HUES6 (cell line): ENCODE data around the gene C2CD2.
A peak's percentile ranks its signal among the peaks of the same experiment; 100 is the strongest.
"Not testable (repeated sequence)": the region's sequence is repeated elsewhere in the genome, so short reads cannot be mapped to it uniquely, and the experiment has no call there.

ENCODE experiments used
- H3K27ac ChIP-seq: 2 replicates; pipeline ENCODE4 v1.7.0; 2013; ENCODE audit warnings: low read depth, mild to moderate bottlenecking, low read length, inconsistent platforms
- H3K27me3 ChIP-seq: 2 replicates; pipeline ENCODE4 v1.6.1; 2013; ENCODE audit warnings: low read length; ENCODE audit not compliant: control insufficient read depth, insufficient read depth
- H3K36me3 ChIP-seq: 2 replicates; pipeline ENCODE4 v1.6.1; 2013; ENCODE audit warnings: low read length; ENCODE audit not compliant: control insufficient read depth, insufficient read depth
- H3K4me1 ChIP-seq: 2 replicates; pipeline ENCODE4 v1.6.1; 2013; ENCODE audit warnings: low read length; ENCODE audit not compliant: control insufficient read depth, insufficient read depth
- H3K4me3 ChIP-seq: 2 replicates; pipeline ENCODE4 v1.5.1; 2013; ENCODE audit warnings: low read depth, low read length
- H3K9ac ChIP-seq: one replicate; pipeline ENCODE4 v1.6.1; 2013; ENCODE audit warnings: mild to moderate bottlenecking, low read length
- H3K9me3 ChIP-seq: 2 replicates; pipeline ENCODE4 v1.6.1; 2013; ENCODE audit warnings: low read depth, low read length; ENCODE audit not compliant: control insufficient read depth, insufficient read depth

Gene C2CD2

GRCh38 chr21:41953831-41954653 lies at the start of gene C2CD2:
TSS of gene C2CD2 (minus strand) at chr21:41954018. CDS start at chr21:41953648, 370 bp downstream.
- Histone ChIP-seq H3K4me3 (peak within 1 kb of the TSS; percentile 64), H3K27me3 (peaks cover 27% of the 10 kb centered on the region), H3K36me3 (no peaks in the 10 kb centered on the region), H3K27ac (no peak within 1 kb of the TSS), H3K9me3 (no peaks in the 10 kb centered on the region), H3K4me1 (peaks cover 39% of the 10 kb centered on the region), H3K9ac (peak within 1 kb of the TSS; percentile 58)

- Histone ChIP-seq H3K9ac (no peak overlapping the region), H3K9me3 (no peaks in the 10 kb centered on the region), H3K4me1 (no peaks in the 10 kb centered on the region; the same call in 1 of the 2 replicates), H3K36me3 (peaks cover 40% of the 10 kb centered on the region), H3K4me3 (no peak overlapping the region), H3K27ac (no peak overlapping the region), H3K27me3 (no peaks in the 10 kb centered on the region)
Observed at GRCh38 chr21:42003051-42003461, 49.2 kb upstream of the C2CD2 start.

GRCh38 chr21:42002421-42002958 lies 48.7 kb upstream of the C2CD2 start:
- H3K36me3 ChIP-seq = peaks cover 41% of the 10 kb centered on the region
- H3K27me3 ChIP-seq = no peaks in the 10 kb centered on the region
- H3K9ac ChIP-seq = no peak overlapping the region
- H3K4me1 ChIP-seq = no peaks in the 10 kb centered on the region
- no peak overlapping the region for H3K27ac ChIP-seq
- H3K4me3 ChIP-seq = no peak overlapping the region
- peaks cover 6% of the 10 kb centered on the region; the same call in 1 of the 2 replicates for H3K9me3 ChIP-seq

GRCh38 chr21:42001781-42002180 lies 48.0 kb upstream of the C2CD2 start:
- Histone ChIP-seq H3K9me3 (peaks cover 7% of the 10 kb centered on the region), H3K27me3 (no peaks in the 10 kb centered on the region), H3K9ac (no peak overlapping the region), H3K4me1 (no peaks in the 10 kb centered on the region), H3K27ac (no peak overlapping the region), H3K4me3 (no peak overlapping the region), H3K36me3 (peaks cover 41% of the 10 kb centered on the region)

- H3K9me3 ChIP-seq = peaks cover 16% of the 10 kb centered on the region
- no peak overlapping the region for H3K9ac ChIP-seq
- no peak overlapping the region for H3K27ac ChIP-seq
- H3K4me3 ChIP-seq = no peak overlapping the region
- no peaks in the 10 kb centered on the region for H3K27me3 ChIP-seq
- no peaks in the 10 kb centered on the region for H3K4me1 ChIP-seq
- peaks cover 50% of the 10 kb centered on the region for H3K36me3 ChIP-seq
Observed at GRCh38 chr21:42000908-42001307, 47.1 kb upstream of the C2CD2 start.

GRCh38 chr21:41997657-41998056 lies 43.8 kb upstream of the C2CD2 start:
- Histone ChIP-seq H3K36me3 (peaks cover 79% of the 10 kb centered on the region), H3K4me1 (no peaks in the 10 kb centered on the region), H3K27me3 (no peaks in the 10 kb centered on the region)

GRCh38 chr21:41995577-41995976 lies 41.8 kb upstream of the C2CD2 start:
- Histone ChIP-seq H3K4me3 (no peak overlapping the region), H3K27me3 (no peaks in the 10 kb centered on the region), H3K27ac (no peak overlapping the region), H3K9me3 (peaks cover 31% of the 10 kb centered on the region), H3K9ac (no peak overlapping the region), H3K36me3 (peaks cover 82% of the 10 kb centered on the region), H3K4me1 (no peaks in the 10 kb centered on the region)

More at GRCh38 chr21:41997657-41998056, 43.8 kb upstream of the C2CD2 start:
- Histone ChIP-seq H3K4me3 (no peak overlapping the region), H3K9ac (no peak overlapping the region), H3K9me3 (peaks cover 31% of the 10 kb centered on the region), H3K27ac (no peak overlapping the region)

- not testable (repeated sequence) for H3K27me3 ChIP-seq, H3K4me3 ChIP-seq, H3K27ac ChIP-seq, H3K9ac ChIP-seq, H3K4me1 ChIP-seq
- peaks cover 31% of the 10 kb centered on the region for H3K9me3 ChIP-seq
- peaks cover 74% of the 10 kb centered on the region for H3K36me3 ChIP-seq
Observed at GRCh38 chr21:41994613-41995012, 40.8 kb upstream of the C2CD2 start.

- H3K27ac ChIP-seq = no peak overlapping the region
- no peaks in the 10 kb centered on the region for H3K4me1 ChIP-seq
- no peak overlapping the region for H3K9ac ChIP-seq
- H3K4me3 ChIP-seq = no peak overlapping the region
- peaks cover 31% of the 10 kb centered on the region for H3K9me3 ChIP-seq
- no peaks in the 10 kb centered on the region for H3K27me3 ChIP-seq
- peaks cover 69% of the 10 kb centered on the region for H3K36me3 ChIP-seq
Observed at GRCh38 chr21:41993744-41994143, 39.9 kb upstream of the C2CD2 start.

GRCh38 chr21:41992576-41992975 lies 38.8 kb upstream of the C2CD2 start:
- Histone ChIP-seq H3K4me3 (no peak overlapping the region), H3K36me3 (peaks cover 61% of the 10 kb centered on the region), H3K27me3 (no peaks in the 10 kb centered on the region), H3K9ac (no peak overlapping the region), H3K9me3 (peaks cover 26% of the 10 kb centered on the region), H3K27ac (no peak overlapping the region), H3K4me1 (no peaks in the 10 kb centered on the region)

- no peaks in the 10 kb centered on the region for H3K4me1 ChIP-seq
- H3K36me3 ChIP-seq = peaks cover 57% of the 10 kb centered on the region
- H3K27ac ChIP-seq = no peak overlapping the region
- no peak overlapping the region for H3K4me3 ChIP-seq
- no peak overlapping the region for H3K9ac ChIP-seq
- H3K9me3 ChIP-seq = peaks cover 22% of the 10 kb centered on the region
- H3K27me3 ChIP-seq = no peaks in the 10 kb centered on the region
Observed at GRCh38 chr21:41991659-41992058, 37.8 kb upstream of the C2CD2 start.
